Left ventricle myocardium superior (tissue), 1 donor: ENCODE results near the gene SLC6A6. TPM values are rescaled to one million over a fixed set of nuclear protein-coding genes. Genes with fewer than 3 reads are reported as not detected.
A peak's percentile ranks its signal among the peaks of the same experiment; 100 is the strongest.

Source experiments
- ATAC-seq: fragments of 200-7000 bp; cut with Tn5 transposase; one replicate; pipeline ENCODE4 v1.9.1; 2020; ENCODE audit warnings: mild to moderate bottlenecking, moderate library complexity
- DNase-seq: peaks from one replicate; pipeline ENCODE4 v3.0.0-alpha.2; 2020
- intact Hi-C: fragments of 100-400 bp; cut with micrococcal nuclease; formaldehyde crosslinking; loops from one replicate; pipeline ENCODE4 v1.11.0; 2022
- total RNA-seq: library from RNA; stranded (reverse); fragmentation: NEBNext Ultra II Directional; extraction: Animal tissue kit (Norgen Biotek cat#: 25700); gene quantifications from one replicate; pipeline ENCODE4 v1.2.1, GENCODE V29; 2021
- donor health status: DM: no; HTN: yes; CAD: no; lungs with severe emphysema.

Gene SLC6A6
- total RNA-seq, 1 donor from 2014 or later = 14.1 TPM

DNA sequence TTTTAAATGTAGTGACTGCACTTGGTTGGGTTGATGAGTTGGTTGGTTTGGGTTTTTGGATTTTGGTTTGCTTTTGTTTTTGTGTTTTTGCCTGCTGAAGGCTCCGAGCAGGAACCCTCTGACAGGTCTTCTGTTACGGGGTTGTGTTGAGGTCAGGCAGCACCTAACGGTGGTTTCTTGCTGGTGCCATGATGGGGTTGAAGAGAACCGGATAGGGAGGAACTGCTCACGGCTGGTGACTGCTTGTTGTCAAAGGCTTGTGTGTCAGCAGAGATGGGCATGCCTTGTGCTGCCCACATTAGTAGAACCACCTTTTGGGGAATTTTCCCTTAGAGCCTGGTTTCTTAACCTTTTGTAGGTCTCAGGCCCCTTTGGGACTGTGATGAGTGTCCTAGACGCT is 42.0 kb downstream of the SLC6A6 start:
- no peak for DNase-seq
- ATAC-seq = no peak
- intact Hi-C loops = no loop called here

- no peak for ATAC-seq
- intact Hi-C loops = no loop called here
- no peak for DNase-seq
Observed at GRCh38 chr3:14445773-14446172, 43.4 kb downstream of the SLC6A6 start.

DNA sequence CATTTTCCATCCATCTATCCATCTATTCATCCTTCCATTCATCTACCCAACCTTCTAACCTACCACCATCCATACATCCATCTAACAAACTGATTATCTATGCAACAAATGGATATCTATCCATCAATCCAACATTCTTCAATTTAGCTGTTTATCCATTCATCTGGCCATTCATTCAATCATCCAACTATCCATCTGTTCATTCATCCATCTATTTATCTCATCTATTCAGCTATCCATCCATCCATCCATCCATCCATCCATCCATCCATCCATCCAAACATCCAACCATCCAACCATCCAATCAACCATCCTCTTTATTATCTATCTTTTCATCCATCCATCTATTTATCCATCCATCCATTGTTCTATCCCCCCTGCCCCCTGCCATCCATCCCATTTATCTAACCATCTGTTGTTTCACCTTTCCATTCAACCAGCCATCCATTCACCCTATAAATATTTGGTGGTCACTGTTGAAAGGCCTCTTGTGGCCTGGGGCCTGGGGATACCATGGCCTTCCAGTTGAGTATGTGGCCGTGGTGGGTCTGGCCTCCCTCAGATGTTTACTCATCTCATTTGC is 44.7 kb downstream of the SLC6A6 start:
- no peak for ATAC-seq
- intact Hi-C loops = no loop called here
- no peak for DNase-seq

DNA sequence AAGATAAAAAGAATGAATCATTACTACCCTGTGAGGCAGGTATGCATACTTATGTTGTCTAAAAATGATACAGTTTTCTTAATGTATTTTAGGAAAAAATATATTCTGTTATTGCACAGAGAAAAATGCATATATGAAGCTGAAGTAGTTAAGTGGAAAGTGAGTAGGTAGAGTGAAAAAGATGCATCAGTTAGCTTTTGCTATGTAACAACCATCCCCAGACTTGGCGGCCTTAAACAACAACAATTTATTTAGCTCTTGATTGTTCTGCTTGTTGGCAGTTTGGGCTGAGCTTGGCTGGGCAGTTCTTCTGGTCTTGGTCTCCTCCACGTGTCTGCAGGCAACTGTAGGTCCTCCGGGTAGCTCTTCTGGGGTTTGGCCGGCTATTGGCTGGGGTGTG is 45.7 kb downstream of the SLC6A6 start:
- intact Hi-C loops = no loop called here
- no peak for DNase-seq
- ATAC-seq = no peak

DNA sequence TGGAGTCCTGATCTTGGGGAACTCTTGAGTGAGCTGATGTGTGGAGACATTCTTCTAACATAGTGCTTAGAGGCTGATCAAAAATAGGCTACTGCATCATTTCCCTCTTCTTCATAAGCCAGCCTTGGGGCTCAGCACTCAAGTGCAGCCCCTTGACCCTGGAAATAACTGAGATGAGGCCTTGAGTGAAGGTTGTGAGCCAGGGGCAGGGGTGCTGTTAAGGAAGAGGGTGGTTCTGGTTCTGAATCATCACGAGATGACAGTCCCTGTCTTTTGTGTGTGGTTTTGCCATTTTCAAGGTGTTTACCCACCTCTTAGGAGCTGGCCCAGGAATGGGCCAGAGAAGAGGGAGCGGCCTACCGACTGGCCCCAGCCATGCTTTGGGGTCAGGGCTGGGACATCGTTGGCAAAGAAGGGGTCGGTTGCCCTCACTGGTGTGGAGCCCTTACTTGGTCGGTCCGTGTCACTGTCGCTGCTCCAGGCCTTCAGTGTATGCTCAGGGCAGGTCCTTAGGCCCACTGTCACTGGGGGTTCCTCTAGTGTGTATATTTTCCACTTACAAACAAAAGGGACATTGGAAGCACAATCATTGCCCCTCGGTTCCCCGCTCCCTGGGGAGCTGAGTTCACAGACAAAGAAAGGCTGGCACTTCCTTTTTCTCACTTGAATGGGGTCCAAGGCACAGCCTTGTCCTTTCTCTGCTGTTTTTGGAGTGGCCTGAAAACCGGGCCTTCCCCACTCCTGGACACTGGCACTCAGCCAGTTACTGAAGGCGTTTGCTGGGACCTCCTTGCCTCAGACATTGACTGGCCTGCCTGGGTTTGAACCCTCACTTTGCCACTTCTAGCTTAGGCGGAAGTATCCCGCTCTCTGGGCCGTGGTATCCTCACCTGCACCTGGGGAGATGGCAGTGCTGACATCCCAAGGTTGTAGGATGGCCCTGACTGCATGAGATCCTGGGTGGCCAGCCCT is 46.6 kb downstream of the SLC6A6 start:
- ATAC-seq = no peak
- intact Hi-C loops = no loop called here
- DNase-seq = no peak

DNA sequence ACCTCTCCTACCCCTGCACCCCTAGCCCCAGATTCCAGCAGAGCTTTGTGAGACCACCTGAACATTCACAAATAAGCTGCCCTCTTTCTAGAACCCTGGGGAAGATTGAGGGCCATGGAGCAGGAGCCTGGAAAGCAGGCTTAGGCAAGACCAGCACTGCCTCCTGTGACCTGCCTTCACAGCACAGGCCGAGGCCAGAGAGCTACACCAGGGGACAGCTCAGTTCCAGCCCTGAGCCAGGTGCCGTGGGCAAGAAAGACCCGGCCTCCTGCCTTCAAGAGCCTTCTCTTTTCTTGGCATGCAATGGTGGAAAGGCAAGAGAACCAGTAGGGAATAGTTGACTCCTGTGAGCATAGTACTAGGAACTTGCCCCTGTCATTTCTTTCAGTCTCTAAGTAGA is 48.1 kb downstream of the SLC6A6 start:
- DNase-seq = no peak
- ATAC-seq = no peak

DNA sequence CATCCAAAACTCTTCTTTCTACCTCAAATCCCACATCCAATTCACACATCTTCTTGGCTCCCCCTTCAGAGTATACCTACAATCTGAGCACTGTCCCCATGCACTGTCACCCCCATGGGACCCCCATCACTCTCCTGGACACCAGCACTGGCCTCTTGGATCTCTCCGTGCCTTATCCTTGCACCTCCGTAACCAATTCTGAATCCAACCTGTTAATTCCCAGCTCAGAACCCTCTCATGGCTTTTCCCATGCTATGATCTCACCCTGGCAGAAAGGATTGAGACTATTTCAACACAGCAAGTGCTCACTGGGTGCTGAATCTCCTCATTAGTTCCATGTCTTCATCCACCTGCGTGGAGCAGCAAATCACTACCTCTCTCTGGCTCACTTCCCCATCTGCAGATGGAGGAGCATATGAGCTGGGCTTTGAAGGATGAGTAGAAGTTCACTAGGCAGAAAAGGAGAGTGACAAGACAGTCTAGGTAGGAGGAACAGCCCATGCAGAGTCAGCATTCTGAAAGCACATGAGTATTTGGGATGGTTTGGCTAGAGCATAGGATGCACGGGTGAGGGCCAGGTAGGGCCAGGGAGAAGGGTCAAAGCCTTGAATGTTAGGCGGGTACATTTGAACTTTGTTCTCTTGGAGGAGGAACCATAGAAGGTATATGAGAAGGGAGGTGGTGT is 48.7 kb downstream of the SLC6A6 start:
- no peak for ATAC-seq
- intact Hi-C loops = no loop called here
- DNase-seq = no peak

More for the DNA sequence above, 48.1 kb downstream of the SLC6A6 start:
- intact Hi-C loops = no loop called here

DNA sequence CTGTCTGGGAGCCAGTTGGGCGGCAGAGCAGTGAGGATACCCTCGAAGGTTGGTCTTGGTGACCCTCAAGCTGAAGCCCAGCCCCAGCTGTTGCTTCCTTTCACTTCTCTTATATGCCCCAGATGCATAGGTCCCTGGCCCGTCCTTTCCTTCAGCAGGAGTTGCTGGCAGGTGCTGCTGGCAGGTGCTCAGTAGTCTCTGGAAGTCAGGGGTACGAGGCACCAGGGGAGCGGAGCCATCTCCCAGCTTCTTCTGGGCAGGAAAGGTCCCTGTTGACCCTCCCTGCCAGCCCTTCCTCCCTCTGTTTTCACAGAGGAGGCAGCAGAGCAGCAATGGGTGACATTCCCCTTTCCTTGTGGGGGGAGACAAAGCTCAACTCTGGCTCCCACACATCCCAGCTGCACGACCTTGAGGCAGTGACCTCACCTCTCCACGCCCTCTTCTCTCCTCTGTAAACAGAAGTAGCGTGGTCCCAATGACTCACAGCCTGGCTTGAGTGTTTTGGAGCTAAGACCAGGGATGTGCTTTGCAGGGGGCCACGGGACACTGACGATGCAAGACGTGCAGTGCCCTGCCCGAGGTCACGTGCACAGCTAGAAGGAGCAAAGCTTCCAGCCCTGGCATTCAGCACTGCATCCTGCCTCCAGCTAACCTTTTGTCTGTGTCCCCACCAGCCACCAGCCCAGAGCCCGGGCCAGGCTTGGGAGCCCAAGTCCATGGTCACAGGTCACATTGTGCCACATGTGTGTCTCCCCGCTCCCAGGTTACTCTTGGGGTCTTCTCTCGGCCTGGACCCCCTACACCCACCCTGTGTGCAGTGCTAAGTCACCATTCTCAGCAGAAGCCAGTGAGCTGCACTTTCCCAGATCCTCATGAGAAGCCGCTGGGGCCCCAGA is 49.7 kb downstream of the SLC6A6 start:
- ATAC-seq (peak; percentile 69), DNase-seq (peak; percentile 69)
- intact Hi-C loops = no loop called here

DNA sequence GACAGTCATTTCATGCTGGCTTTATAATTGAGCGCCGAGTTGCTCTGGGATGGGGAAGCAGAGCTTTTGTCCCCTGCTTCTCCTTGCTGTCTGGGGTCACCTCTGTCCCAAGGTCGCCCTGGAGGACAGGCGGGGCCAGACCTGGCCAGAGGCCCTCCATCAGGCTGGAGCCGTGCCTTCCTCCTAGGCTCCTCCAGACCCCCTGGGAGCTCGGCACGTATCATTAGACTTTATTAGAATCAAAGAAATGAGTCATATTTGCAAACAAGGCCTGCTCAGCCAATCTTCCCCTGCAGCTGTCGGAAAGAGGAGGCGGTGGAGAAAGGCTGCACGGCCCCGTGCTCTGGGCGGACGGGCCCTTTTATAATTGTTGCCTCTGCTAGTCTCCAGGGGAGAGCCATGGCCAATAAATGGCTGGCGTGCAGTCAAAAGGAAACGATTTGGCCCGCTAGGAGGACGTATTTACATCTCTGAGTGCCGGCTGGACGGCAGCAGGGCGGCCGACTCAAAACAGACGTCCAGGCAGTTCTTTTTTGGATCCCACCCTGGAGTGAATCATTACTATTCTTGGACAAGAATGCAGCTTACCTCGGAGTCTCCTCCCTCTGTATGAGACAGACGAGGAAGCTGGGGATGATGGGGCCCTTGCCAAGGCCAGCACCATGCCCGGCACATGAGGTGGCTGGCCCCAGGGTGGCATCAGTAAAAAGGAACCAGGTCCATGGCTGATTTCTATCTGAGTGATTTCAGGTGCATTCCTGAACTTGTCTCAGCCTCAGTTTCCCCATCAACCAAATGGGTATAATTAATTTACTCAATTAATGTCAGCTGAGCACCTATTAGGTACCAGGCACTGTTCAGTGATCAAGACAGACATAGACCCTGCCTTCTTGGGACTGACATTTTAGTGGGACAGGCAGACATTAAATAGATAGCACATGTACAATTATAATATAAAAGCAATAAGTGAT is 50.6 kb downstream of the SLC6A6 start:
- intact Hi-C loops = no loop called here
- ATAC-seq (peak; percentile 92), DNase-seq (peak; percentile 90)

GRCh38 chr3:14453876-14454638 is 51.7 kb downstream of the SLC6A6 start:
- intact Hi-C loops = no loop called here
- DNase-seq (peak; percentile 13), ATAC-seq (no peak)

- ATAC-seq (no peak), DNase-seq (no peak)
- intact Hi-C loops = no loop called here
Observed at GRCh38 chr3:14454639-14455310, 52.4 kb downstream of the SLC6A6 start.

- DNase-seq = no peak
- intact Hi-C loops = no loop called here
- ATAC-seq = no peak
Observed at GRCh38 chr3:14455571-14456317, 53.3 kb downstream of the SLC6A6 start.

DNA sequence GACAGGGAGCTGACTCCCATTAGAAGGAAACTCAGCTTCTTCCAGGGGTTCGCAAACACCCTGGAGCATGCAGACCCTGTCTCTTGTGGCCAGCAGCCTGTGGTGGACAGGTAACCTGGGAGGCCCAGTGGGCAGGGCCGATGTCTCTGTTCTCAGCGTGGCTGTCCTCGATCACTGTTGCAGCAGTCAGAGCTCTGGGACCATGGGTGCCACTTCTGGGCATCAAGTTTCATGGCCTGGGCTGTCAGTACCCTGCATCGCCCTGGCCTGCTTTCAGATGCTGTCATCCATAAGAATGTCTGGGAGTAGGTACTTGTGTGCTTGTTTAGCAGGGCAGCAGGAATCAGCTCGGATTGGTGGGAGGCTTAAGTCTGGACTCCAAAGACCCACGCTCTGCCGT is 54.4 kb downstream of the SLC6A6 start:
- intact Hi-C loops = no loop called here
- DNase-seq = no peak
- no peak for ATAC-seq

DNA sequence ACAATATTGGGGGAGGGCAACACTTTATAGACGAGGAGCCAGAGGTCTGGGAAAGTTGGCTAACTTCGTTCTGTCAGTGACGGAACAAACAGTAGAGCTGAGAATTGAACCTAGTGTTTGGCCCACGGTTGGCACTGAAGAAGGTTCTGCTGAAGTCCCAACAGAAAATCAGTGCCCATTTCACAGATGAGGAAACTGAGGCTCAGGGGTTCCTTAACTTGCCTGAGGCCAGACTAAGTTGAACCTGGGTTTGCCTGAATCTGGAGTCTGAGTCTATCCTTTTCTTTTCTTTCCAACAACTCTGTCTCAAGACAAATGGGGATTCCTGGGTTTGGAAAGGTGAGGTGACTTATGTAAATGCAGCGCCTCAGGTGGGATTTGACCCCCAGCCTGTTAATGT is 55.1 kb downstream of the SLC6A6 start:
- intact Hi-C loops = no loop called here
- DNase-seq (no peak), ATAC-seq (no peak)

GRCh38 chr3:14457999-14458398 is 55.6 kb downstream of the SLC6A6 start:
- intact Hi-C loops = no loop called here

More at GRCh38 chr3:14457999-14458398, 55.6 kb downstream of the SLC6A6 start:
- no peak for DNase-seq
- ATAC-seq = no peak
